Stimulated activated CD8-positive, alpha-beta memory T cell treated with anti-CD3 and anti-CD28 coated beads, Interleukin-12 subunit alpha, Interleukin-12 subunit beta, amount 100 ng/mL, for 4 hours (primary cell): ENCODE results near the gene ST6GALNAC6.
"Not testable (repeated sequence)": the region's sequence is repeated elsewhere in the genome, so short reads cannot be mapped to it uniquely, and the experiment has no call there.

Experiments
- DNase-seq: peaks from one replicate; pipeline ENCODE4 v3.0.0-alpha.2; 2020; ENCODE audit warnings: low read depth

ST6GALNAC6 gene

DNA sequence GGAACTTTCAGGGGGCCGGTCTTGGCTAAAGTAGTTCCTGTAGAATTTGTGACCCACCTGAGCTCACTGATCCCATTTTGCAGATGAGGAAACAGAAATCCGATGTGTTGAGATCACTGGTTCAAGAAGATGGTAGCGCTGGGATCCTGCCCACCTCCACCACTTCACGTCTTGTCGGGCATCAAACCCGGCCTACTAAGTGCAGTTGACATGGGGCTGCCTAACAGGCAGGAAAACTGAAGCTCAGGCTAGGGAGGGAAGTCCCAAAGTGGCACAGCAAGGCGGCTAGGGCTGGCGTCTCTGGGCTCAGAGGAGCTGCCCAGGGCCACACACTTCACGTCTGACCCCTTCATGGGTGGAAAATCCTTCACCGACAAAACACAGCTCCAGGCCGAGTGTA is 44.4 kb downstream of the ST6GALNAC6 start:
- no peak for DNase-seq

- DNase-seq: no peak
These were observed 45.1 kb downstream of the ST6GALNAC6 start, which contains the start of gene ENG for GRCh38 chr9:127854184-127854806. ENG (minus strand) TSS chr9:127854658; CDS start chr9:127854355, 303 bp downstream.

DNA sequence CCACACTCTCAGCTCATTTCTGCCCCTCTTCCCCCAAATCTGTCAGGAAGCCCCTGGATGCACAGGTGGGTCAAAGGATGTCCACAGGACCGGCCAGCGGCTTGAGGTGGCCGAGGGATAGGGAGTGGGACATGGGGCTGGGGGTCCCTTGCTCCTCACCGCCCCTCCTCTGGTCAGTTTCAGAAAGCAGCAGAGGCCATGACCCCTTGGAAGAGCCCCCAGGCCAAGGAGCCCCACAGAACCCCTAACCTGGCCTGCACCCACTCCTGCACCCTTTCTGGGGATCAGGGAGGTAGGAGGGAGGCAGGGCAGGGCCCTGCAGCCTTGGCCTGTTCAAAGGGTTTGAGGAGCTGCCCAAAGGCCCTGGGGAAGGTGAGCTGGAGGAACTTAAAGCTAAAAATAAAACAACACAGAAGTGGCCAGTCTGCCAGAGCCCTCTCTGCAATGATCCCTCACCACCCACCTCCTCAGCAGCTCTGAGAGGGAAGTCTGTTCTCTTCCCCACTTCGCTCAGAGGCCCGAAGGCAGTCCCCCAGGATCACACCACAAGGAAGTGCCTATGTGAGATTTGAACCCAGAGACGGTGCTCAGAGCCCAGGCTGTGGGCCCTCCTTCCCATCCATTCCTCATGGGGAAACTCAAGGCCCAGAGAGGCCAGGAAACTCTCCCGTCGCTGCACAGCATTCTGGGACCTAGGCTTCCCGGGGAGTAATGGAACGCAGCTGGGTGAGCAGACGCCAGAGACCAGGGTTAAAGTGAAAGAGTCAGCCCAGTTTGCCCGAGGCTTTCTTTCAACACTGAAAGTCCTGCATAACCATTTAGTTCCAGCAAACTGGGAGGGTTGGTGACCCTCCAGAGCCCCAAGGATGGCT is 45.9 kb downstream of the ST6GALNAC6 start:
- DNase-seq: no peak

DNA sequence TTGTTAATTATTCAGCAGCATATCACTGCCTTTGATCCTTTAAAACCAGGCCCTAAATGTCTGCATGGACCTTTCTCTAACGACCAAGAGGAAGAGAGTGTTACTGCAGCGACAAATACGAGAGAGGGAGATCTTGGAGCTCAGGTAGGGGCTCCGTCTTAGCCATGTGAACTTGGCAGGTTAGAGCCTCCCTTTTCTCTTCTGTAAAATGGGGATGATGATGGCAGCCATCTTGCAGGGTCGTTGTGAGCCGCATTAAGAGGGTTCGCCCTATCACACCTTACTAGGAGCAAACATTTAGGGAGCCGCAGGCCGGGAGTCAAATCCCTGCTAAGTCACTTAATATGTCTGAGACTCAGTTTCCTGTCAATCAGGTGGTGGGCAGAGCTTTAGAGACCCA is 46.6 kb downstream of the ST6GALNAC6 start:
- no peak for DNase-seq

GRCh38 chr9:127850286-127850830 is 49.0 kb downstream of the ST6GALNAC6 start:
- DNase-seq: no peak

DNA sequence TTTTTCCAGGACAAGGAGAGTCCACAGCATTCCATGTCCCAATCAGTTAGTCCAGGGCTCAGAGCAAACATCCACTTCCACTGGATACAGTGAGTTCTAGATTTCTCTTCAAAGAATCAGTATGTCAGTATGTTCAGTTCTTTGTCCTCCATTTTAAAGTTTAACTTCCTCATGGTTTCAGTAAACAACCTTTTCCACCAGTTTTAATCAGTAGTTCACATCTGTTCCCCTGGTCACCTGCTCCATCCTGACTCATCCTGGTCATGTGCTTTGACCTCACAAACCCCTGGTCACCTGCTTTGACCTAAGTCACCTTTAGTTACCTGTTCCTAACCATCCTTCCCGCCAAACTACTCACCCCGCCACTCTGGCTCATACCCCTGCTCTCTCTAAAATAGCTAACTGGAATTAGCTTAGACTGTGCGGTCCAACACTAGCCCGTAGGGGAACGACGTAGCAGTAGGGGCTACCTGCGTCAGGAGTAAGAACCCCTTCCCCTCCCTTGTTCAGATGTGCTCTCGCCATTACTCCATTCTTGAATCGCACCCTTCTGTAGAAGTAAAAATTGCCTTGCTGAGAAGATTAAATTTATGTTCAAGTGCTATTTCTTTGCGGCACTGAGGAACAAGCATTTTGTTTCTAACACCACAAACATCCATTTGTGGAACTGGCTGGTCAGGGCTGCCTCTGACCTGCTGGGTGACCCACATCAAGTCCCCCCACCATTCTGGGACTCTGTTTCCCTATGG is 50.5 kb downstream of the ST6GALNAC6 start:
- DNase-seq: no peak

- no peak for DNase-seq
These were observed 51.3 kb downstream of the ST6GALNAC6 start for GRCh38 chr9:127847833-127848755.

GRCh38 chr9:127847178-127847510 is 52.3 kb downstream of the ST6GALNAC6 start:
- DNase-seq: no peak

GRCh38 chr9:127846443-127847177 is 52.8 kb downstream of the ST6GALNAC6 start:
- DNase-seq: no peak

DNA sequence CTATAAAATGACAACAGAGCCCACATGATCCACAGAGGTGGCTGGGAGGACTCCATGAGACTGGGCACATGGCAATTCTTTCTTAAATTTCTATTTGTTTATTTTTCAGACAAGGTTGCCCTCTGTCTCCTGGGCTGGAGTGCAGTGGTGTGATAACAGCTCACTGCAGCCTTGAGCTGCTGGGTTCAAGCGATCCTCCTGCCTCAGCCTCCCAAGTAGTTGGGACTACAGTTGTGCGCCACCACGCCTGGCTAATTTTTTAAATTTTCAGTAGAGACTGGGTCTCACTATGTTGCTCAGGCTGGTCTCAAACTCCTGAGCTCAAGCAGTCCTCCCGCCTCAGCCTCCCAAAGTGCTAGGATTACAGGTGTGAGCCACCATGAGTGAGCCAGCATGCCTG is 53.8 kb downstream of the ST6GALNAC6 start:
- not testable (repeated sequence) for DNase-seq

DNA sequence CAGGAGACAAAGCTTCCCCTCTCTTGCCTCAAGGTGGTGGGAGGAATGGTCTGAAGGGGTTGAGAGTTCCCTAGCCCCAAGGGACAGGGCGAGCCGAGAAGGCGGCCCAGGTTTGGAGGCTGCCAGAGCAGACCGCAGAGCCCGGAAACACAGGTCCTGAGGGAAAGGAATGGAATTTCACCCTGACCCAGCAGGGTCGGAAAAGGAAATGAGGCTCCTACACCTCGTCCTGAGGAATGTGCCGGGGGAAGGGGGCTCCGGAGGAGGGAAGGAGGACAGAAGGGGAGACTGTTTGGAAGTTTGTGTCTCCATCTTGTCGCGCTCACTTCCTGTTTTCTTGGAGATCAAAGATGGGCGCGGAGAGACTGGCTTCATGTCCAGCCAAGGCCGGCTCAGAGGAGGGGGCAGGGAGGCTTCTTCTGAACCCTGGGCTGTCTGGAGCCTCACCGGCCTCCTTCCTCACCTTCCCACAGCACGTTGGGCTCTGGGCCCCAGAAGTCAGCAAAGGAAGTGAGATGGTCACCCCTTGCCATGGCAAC is 54.5 kb downstream of the ST6GALNAC6 start:
- DNase-seq: no peak

DNA sequence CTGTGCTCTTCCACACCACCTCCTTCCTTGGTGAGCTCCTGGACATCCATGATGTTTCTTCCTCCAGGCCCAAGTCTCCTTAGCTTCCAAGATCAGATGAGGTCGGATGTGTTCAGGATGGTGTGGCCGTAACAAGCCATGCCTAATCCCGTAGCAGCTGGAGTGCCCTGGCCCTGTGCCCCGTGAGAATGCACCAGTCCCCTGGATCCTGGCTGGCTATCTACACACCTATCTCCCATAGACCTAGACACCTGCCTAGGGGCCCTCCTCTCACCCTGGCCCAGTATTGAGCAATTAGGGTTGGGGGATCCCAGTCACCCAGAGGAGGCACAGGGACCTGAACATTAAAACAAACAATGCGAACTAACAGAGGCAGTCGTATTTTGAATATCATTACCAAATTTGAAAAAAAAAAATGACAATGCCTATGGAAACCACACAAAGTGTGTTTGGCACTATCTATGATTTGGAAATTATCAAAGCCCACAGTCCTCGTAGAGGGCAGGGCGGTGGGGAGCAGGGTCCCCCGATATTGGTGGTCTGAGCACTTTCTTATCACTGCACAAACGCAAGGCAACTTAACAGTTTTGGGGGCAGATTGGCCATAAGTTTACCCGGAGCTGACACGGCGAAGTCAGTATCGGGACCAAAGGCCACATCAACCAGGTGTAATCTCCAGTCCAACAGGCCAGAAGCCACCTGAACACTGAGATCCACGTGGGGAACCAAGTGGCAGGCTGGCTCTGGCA is 58.1 kb downstream of the ST6GALNAC6 start:
- no peak for DNase-seq

DNA sequence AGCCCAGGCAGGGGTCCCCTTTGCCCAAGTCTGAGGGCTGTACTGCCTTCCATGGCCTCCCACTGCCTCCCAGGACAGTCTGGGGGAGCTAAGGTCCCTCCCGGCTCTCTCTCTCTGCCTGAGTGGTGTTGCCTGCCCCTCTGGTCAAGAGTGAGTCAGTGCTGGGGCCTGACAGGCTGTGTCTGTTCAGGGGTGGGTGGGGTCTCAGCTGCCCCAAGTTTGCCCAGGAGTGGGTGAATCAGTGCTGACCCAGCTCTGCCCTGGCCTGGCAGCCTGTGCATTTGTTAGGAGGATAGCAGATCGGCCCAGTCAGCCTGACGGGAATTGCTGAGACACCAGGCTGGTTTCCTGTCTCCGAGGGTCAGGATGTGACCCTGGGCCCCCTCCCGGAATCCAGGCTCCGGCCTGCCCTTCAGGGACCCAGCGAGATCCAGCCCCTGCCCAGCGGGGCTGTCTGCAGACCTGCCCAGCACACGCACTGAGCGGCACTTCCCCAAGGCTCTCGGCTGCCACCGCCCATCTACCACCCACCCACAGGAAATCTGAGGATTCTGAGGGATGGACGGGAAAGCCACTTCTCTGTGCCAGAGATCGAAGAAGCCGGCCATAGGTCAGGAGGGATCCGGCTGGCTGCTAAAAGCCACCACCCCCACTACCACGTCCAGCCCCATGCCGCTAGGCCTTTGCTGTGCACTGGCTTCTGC is 60.9 kb downstream of the ST6GALNAC6 start:
- no peak for DNase-seq

DNA sequence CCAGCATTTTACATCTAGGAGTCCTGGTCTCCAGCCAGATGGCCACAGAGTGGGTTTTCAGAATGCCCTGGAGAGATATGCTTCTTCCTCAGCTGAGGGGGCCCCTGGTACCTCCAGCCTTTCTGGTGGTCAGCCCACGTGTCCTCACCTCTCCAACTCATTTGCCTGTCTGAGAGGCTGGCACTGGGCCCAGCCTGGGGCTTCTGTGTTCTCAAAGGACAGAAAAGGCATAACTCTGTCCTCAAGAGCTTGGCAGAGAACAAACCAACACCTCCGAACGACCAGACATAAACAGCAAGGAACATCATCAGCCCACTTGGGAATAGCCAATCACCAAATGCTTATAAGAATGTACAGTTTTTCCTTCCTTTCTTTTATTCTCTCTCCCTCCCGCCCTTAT is 62.1 kb downstream of the ST6GALNAC6 start:
- no peak for DNase-seq

DNA sequence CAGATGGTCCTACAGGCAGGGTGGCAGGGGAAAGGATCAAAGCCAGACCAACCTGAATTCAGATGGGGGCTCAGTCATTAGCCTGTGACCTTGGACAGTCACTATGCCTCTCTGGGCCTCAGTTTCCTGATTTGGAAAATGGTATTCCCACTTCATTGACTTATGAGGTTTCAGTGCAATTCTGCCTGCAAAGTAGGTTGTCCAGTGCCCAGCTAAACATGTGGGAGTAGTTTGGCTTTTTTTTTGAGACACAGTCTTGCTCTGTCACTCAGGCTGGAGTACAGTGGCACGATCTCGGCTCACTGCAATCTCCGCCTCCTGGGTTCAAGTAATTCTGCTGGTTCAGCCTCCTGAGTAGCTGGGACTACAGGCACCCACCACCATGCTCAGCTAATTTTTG is 62.8 kb downstream of the ST6GALNAC6 start:
- DNase-seq: not testable (repeated sequence)

- DNase-seq: no peak
These were observed 63.3 kb downstream of the ST6GALNAC6 start for GRCh38 chr9:127835991-127836516.
